AG09319 (cell line): ENCODE data around the gene FUNDC2.

ENCODE experiments used
- DNase-seq: peaks from one replicate; pipeline ENCODE4 v3.0.0-alpha.2; 2010; ENCODE audit warnings: low read depth; ENCODE audit errors: extremely low read depth
- TF ChIP-seq, protein P1 (sequence below): IDR thresholded peaks from 2 replicates; pipeline ENCODE4 v1.5.1; 2011; ENCODE audit warnings: low read depth, mild to moderate bottlenecking, inconsistent platforms, low read length, moderate library complexity

The FUNDC2 gene

GRCh38 chrX:155026727-155027508, at the start of gene FUNDC2:
Gene FUNDC2, plus strand, starts transcription at chrX:155026844. Its CDS starts 95 bp downstream, at chrX:155026939.
- peak; percentile 86 for DNase-seq
- TF ChIP-seq, protein P1, sequence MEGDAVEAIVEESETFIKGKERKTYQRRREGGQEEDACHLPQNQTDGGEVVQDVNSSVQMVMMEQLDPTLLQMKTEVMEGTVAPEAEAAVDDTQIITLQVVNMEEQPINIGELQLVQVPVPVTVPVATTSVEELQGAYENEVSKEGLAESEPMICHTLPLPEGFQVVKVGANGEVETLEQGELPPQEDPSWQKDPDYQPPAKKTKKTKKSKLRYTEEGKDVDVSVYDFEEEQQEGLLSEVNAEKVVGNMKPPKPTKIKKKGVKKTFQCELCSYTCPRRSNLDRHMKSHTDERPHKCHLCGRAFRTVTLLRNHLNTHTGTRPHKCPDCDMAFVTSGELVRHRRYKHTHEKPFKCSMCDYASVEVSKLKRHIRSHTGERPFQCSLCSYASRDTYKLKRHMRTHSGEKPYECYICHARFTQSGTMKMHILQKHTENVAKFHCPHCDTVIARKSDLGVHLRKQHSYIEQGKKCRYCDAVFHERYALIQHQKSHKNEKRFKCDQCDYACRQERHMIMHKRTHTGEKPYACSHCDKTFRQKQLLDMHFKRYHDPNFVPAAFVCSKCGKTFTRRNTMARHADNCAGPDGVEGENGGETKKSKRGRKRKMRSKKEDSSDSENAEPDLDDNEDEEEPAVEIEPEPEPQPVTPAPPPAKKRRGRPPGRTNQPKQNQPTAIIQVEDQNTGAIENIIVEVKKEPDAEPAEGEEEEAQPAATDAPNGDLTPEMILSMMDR = no peak

GRCh38 chrX:154979629-154980028, 47.0 kb upstream of the FUNDC2 start:
- no peak for DNase-seq
- TF ChIP-seq, protein P1 = no peak

GRCh38 chrX:154980330-154981115, 46.1 kb upstream of the FUNDC2 start:
- DNase-seq = peak; percentile 18
- TF ChIP-seq, protein P1 = peak; percentile 59

DNA sequence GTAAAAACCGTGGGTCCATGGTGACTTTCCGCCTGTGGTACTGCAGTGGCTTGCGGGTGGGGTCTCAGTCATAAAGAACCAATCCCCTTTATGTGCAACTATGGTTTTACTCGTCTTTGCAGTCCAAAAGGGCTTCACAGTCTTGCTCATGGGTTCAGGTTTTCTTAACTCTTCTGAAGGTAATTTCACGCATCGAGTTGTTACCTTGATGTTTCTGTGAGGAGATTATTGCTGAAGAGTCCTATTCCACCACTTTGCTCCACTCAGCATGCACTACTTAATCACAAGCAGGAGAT, 45.6 kb upstream of the FUNDC2 start:
- TF ChIP-seq, protein P1 = no peak
- no peak for DNase-seq

DNA sequence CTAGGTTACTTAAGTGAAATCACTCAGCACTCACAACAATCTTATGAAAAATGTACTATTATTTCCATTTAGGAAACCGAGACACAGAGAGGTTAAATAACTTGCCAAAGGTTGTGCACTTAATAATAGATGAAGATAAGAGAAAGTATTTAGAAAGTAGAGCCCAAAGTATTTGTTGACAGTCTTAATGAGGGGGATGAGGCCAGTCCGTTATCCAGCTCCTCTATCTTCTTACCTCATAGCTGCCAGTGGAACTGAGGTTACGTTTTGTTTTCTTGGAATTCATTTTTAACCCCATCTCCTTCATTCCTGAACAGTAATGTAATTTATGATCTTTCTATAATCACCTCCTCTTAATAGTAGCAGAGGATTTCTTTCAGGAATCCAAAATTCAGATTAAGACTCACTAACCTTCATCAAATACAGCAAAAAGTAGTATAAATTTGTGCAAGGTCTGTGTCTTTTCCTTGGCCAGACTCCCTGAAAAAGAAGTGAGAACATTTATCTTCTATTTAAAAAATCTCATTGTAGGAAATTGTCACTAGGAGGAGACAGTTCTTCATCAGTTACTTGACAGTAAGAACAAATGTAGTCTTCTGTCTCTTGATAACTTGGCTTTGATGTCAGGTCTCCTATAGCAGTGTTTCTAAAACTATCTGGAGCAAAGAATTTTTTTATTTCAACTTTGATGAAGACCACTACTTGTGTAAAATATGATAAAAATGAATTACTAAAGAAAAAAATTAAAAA, 39.6 kb upstream of the FUNDC2 start:
- DNase-seq = no peak
- TF ChIP-seq, protein P1 = no peak

- DNase-seq = no peak
- TF ChIP-seq, protein P1 = no peak
Measured at GRCh38 chrX:154987940-154988339, 38.7 kb upstream of the FUNDC2 start.
